GM21381 (cell line): ENCODE measurements around the gene PGLYRP3.

ENCODE experiments used
- ATAC-seq: cut with Tn5 transposase; IDR thresholded peaks from one replicate; pipeline ENCODE4 v1.9.1; 2021; ENCODE audit warnings: mild to moderate bottlenecking, moderate library complexity; ENCODE audit not compliant: unreplicated experiment

The PGLYRP3 gene

GRCh38 chr1:153261281-153262069 is 51.3 kb downstream of the PGLYRP3 start:
- ATAC-seq: no peak

- ATAC-seq: no peak
These were observed 52.0 kb downstream of the PGLYRP3 start for GRCh38 chr1:153260585-153261280.

- ATAC-seq: no peak
These were observed 53.4 kb downstream of the PGLYRP3 start, which contains the start of gene LORICRIN for GRCh38 chr1:153259387-153259786. LORICRIN (plus strand) TSS chr1:153259687; CDS start chr1:153260950, 1,263 bp downstream.

DNA sequence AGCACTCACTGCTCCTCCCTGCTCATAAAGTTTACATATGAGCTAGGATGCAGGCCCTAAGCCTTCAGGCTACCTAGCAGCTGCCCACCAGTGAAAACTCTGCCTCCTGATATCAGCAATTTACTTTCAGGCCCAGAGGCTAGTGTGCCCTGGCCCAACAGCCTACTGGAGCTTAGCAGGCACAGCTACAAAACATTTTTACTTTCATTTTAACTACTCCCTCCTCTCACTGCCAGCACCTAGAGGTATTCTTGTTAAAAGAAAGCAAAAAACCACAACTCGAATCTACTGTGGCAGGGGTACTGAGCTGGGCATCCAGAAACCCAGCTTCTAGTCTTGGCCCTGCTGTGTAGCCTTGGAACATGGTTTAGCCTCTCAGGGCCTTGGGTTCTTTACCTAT is 59.1 kb downstream of the PGLYRP3 start:
- ATAC-seq: peak; percentile 69

- ATAC-seq: no peak
These were observed 59.7 kb downstream of the PGLYRP3 start for GRCh38 chr1:153253076-153253475.

- no peak for ATAC-seq
These were observed 60.8 kb downstream of the PGLYRP3 start for GRCh38 chr1:153251988-153252387.

- no peak for ATAC-seq
These were observed 61.2 kb downstream of the PGLYRP3 start for GRCh38 chr1:153251562-153251961.

GRCh38 chr1:153251087-153251486 is 61.7 kb downstream of the PGLYRP3 start:
- ATAC-seq: no peak

GRCh38 chr1:153250166-153250565 is 62.6 kb downstream of the PGLYRP3 start:
- ATAC-seq: no peak

GRCh38 chr1:153248176-153248879 is 64.4 kb downstream of the PGLYRP3 start:
- no peak for ATAC-seq
